Stimulated activated CD8-positive, alpha-beta memory T cell treated with anti-CD3 and anti-CD28 coated beads, Interleukin-15, amount 100 ng/mL, for 24 hours (primary cell): ENCODE data around the gene GLDN.
"Not testable (repeated sequence)": the region's sequence is repeated elsewhere in the genome, so short reads cannot be mapped to it uniquely, and the experiment has no call there.

ENCODE experiments used
- DNase-seq: peaks from one replicate; pipeline ENCODE4 v3.0.0-alpha.2; 2020; ENCODE audit warnings: low read depth

The GLDN gene

GRCh38 chr15:51388726-51389125, 47.3 kb downstream of the GLDN start:
- DNase-seq, result no peak

GRCh38 chr15:51390241-51390965, 48.9 kb downstream of the GLDN start:
- no peak for DNase-seq

- no peak for DNase-seq
These were observed 49.5 kb downstream of the GLDN start for GRCh38 chr15:51390966-51391422.

GRCh38 chr15:51396921-51397320, 55.5 kb downstream of the GLDN start:
- DNase-seq, result no peak

- DNase-seq, result no peak
These were observed 57.2 kb downstream of the GLDN start for GRCh38 chr15:51398626-51399025.

GRCh38 chr15:51401051-51401780, 59.8 kb downstream of the GLDN start:
- no peak for DNase-seq

GRCh38 chr15:51401872-51402517, 60.5 kb downstream of the GLDN start:
- no peak for DNase-seq

GRCh38 chr15:51403072-51403878, 61.8 kb downstream of the GLDN start:
- DNase-seq, result no peak

GRCh38 chr15:51403946-51404695, 62.7 kb downstream of the GLDN start:
- DNase-seq, result no peak

- DNase-seq, result no peak
These were observed 64.5 kb downstream of the GLDN start for GRCh38 chr15:51405693-51406523.

- no peak for DNase-seq
These were observed 72.9 kb downstream of the GLDN start for GRCh38 chr15:51414256-51414860.

- DNase-seq, result no peak
These were observed 74.7 kb downstream of the GLDN start for GRCh38 chr15:51416129-51416528.

GRCh38 chr15:51423040-51423439, 81.6 kb downstream of the GLDN start:
- not testable (repeated sequence) for DNase-seq

- no peak for DNase-seq
These were observed 83.3 kb downstream of the GLDN start for GRCh38 chr15:51424780-51425179.

- DNase-seq, result no peak
These were observed 84.1 kb downstream of the GLDN start for GRCh38 chr15:51425517-51426040.

- DNase-seq, result no peak
These were observed 97.1 kb downstream of the GLDN start for GRCh38 chr15:51438526-51438925.

GRCh38 chr15:51443282-51443914, 101.9 kb downstream of the GLDN start:
- DNase-seq, result no peak

- DNase-seq, result no peak
These were observed 102.7 kb downstream of the GLDN start for GRCh38 chr15:51444112-51444511.

- no peak for DNase-seq
These were observed 103.4 kb downstream of the GLDN start for GRCh38 chr15:51444807-51445206.
